Pancreas (tissue), 10 donors: ENCODE measurements around the gene SPTB. TPM values are rescaled to one million over a fixed set of nuclear protein-coding genes. Genes with fewer than 3 reads are reported as not detected.

Source experiments
- ATAC-seq, 4 donors: fragments of 200-7000 bp; cut with Tn5 transposase; one replicate each; pipeline versions ENCODE4 v1.8.0 to v1.9.1; 2020; ENCODE audit warnings: mild to moderate bottlenecking in 4 of 4, moderate library complexity in 4 of 4
- DNase-seq, 6 donors: peaks; one replicate each; pipeline ENCODE4 v3.0.0-alpha.2; 2020
- FAIRE-seq: peaks from 2 replicates; lab custom pipeline; 2012; peaks lifted over from hg19 to GRCh38; lab: Jason Lieb, UNC
- H3K27ac ChIP-seq, 4 donors: fragments of 200-600 bp; sonication (generic); 1 replicate in 3 of 4; 2 replicates in 1 of 4; pipeline versions ENCODE4 v1.5.0 to v1.8.0; 2020
- H3K27me3 ChIP-seq, 4 donors: fragments of 200-600 bp; one replicate each; pipeline ENCODE4 v1.8.0; 2021
- H3K36me3 ChIP-seq, 3 donors: fragments of 200-600 bp; sonication (generic) in 1 of 3; one replicate each; pipeline versions ENCODE4 v1.5.0 to v1.8.0; 2020 to 2021
- H3K4me1 ChIP-seq, 3 donors: fragments of 200-600 bp; one replicate each; pipeline ENCODE4 v1.8.0; 2021
- H3K4me3 ChIP-seq, 4 donors: fragments of 200-600 bp; sonication (generic) in 2 of 4; one replicate each; pipeline versions ENCODE4 v1.5.0 to v1.8.0; 2020 to 2021
- H3K9me3 ChIP-seq, 4 donors: fragments of 200-600 bp; one replicate each; pipeline ENCODE4 v1.8.0; 2021
- CTCF ChIP-seq, 4 donors: fragments of 200-600 bp; sonication (generic) in 3 of 4; IDR thresholded peaks; one replicate each; pipeline versions ENCODE4 v1.5.0 to v1.8.0; 2021; ENCODE audit warnings: antibody characterized with exemption in 4 of 4
- WGBS, 2 donors: extraction: QIAGEN DNeasy Blood & Tissue Kit; methylation state at CpG; one replicate each; pipeline ENCODE4 v1.1.7; 2013; 5-methylcytosine and 5-hydroxymethylcytosine counted together
- intact Hi-C, 3 donors: fragments of 100-400 bp; cut with DNase I; formaldehyde crosslinking; loops; one replicate each; pipeline versions ENCODE4 v1.11.1 to v1.14.2; 2022
- polyA plus RNA-seq, 2 donors: library from polyadenylated mRNA; stranded (reverse); fragments of 200-250 nt; gene quantifications; one replicate each; pipeline ENCODE4 v1.2.3, GENCODE V29; 2013
- total RNA-seq, 6 donors: library from RNA; stranded (reverse); fragmentation: NEBNext Ultra II Directional in 4 of 6; extraction: Animal tissue kit (Norgen Biotek cat#: 25700) in 4 of 6; gene quantifications; one replicate each; pipeline versions ENCODE4 v1.2.1 to v1.2.4, GENCODE V29; 2021 to 2023
- donor health status: healthy with polysubstance abuse.
- donor health status: DM: no; HTN: no; CAD: no; lungs with moderate emphysema.
- donor health status: DM: no; HTN: no; CAD: no.
- donor health status: control.
- donor health status: control.
- donor health status: Bipolar disorder and iron deficiency.
- donor health status: DM: yes; HTN: yes; CAD: no.
- donor health status: DM: no; HTN: no; CAD: no.
- donor health status: DM: no; HTN: no; CAD: no.
- donor health status: DM: yes; HTN: yes; CAD: no.

The SPTB gene
- total and polyA plus RNA-seq, 8 donors: 0.73 to 6.5 (median 2.8) TPM

- peaks cover 23 to 51% (median 34%) of the 10 kb centered on the region in 3 donors for H3K4me1 ChIP-seq
- H3K36me3 ChIP-seq: no peaks in the 10 kb centered on the region
- FAIRE-seq (no peak), DNase-seq (peak in 1 of 6 donors; percentile 7), ATAC-seq (no peak)
- no peaks in the 10 kb centered on the region for H3K27me3 ChIP-seq
- intact Hi-C loops: no loop called here
- H3K4me3 ChIP-seq: no peak overlapping the region
- no peak for TF ChIP-seq CTCF (IDR thresholded peaks at IDR 0.05)
- H3K27ac ChIP-seq: peak overlapping the region; percentile 54 to 88 (median 74)
- WGBS, 2 donors: 72 to 73% methylated on average over 5 of the region's 5 CpGs
- H3K9me3 ChIP-seq: no peaks in the 10 kb centered on the region
Measured at GRCh38 chr14:64714432-64715025, 165.2 kb downstream of the SPTB start.

GRCh38 chr14:64713677-64714076, 166.0 kb downstream of the SPTB start:
- Histone ChIP-seq H3K36me3 (no peaks in the 10 kb centered on the region), H3K9me3 (no peaks in the 10 kb centered on the region), H3K27me3 (no peaks in the 10 kb centered on the region), H3K27ac (no peak overlapping the region), H3K4me3 (no peak overlapping the region), H3K4me1 (peaks cover 22 to 51% (median 26%) of the 10 kb centered on the region in 3 donors)
- DNase-seq: no peak
- no peak for ATAC-seq
- no peak for TF ChIP-seq CTCF (IDR thresholded peaks at IDR 0.05)
- intact Hi-C loops: no loop called here
- no peak for FAIRE-seq

GRCh38 chr14:64711039-64711438, 168.7 kb downstream of the SPTB start:
- H3K27me3 ChIP-seq: no peaks in the 10 kb centered on the region
- H3K9me3 ChIP-seq: no peaks in the 10 kb centered on the region
- intact Hi-C loops: no loop called here
- peak overlapping the region in 1 of 4 donors; percentile 1 for H3K27ac ChIP-seq
- 75 to 77% methylated on average over 5 of the region's 5 CpGs for WGBS, 2 donors
- no peak overlapping the region for H3K4me3 ChIP-seq
- peaks cover 27 to 53% (median 28%) of the 10 kb centered on the region in 3 donors for H3K4me1 ChIP-seq
- H3K36me3 ChIP-seq: no peaks in the 10 kb centered on the region
- peak in 1 of 6 donors; percentile 5 for DNase-seq
- no peak for ATAC-seq
- no peak for FAIRE-seq
- TF ChIP-seq CTCF (IDR thresholded peaks at IDR 0.05): no peak

- intact Hi-C loops: no loop called here
- no peak for FAIRE-seq
- Histone ChIP-seq H3K36me3 (no peaks in the 10 kb centered on the region), H3K4me1 (peaks cover 30 to 38% (median 30%) of the 10 kb centered on the region in 3 donors), H3K27me3 (no peaks in the 10 kb centered on the region), H3K27ac (peak overlapping the region; percentile 13 to 94 (median 77)), H3K4me3 (peak overlapping the region in 1 of 4 donors; percentile 22), H3K9me3 (no peaks in the 10 kb centered on the region)
- no peak for ATAC-seq
- WGBS, 2 donors: 71 to 78% methylated on average over 5 of the region's 5 CpGs
- TF ChIP-seq CTCF (IDR thresholded peaks at IDR 0.05): no peak
- peak in 1 of 6 donors; percentile 10 for DNase-seq
Measured at GRCh38 chr14:64709126-64709525, 170.6 kb downstream of the SPTB start.
